ENCODE results near the gene C1QL2.

Gene C1QL2

DNA sequence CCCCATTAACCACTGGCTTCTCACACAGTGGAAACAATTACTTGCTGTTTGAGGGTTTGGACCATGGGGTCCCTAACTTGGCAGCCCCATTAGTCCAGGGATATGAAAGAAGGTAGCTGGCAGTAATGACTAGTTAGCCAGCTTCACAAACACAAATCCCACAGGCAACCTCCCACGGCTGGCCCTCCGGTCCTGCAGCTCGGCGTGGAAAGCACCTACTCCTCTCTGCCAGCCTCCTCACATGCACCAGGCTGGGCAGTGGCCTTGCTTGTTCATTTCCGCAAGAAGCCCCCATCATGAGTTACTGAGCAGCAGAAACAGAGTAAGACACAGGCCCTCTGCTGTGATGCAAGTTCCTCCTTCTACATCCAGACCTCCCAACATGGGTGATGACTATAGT is 13.7 kb downstream of the C1QL2 start:
- peak in 10 of 56 donors; percentile 6 to 43 (median 20) for DNase-seq

DNA sequence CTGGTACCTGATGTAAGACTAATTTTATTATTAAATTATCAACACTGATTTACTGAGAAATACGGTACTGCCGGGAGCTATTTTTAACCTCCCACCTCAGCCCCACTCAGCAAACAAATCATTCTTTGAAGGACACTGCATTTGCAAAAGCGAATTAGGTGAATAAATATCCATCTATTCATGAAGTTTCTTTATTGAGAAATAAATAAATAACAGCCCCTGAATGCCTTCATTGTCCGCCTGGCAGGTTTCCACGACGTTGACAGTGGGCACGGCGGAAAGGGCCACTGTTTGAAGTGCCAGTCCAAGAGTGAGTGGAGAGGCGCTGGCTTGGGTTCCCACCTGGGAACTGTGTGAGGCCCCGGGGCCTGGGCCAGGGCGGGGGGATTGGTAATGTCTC is 15.7 kb downstream of the C1QL2 start:
- peak in 52 of 56 donors; percentile 9 to 87 (median 54) for DNase-seq

DNA sequence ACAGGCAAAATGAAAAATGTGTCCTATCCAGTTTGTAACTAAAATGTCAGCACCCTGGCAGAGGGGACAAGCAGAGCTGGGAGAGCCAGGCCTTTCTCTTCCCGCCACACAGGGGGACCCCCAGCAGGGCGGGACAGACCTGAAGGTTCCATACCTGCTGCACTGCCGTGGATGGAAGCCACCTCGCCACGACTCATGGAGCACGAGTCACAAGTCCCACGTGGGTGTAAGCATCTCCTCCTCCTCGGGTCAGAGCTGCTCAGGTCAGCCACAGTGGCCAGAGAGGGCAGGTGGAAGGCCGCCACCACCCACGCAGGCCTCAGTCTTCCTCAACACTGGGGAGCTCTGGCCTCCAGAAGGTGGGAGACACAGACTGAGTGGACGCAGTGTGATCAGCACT is 21.0 kb downstream of the C1QL2 start:
- no peak for DNase-seq

DNA sequence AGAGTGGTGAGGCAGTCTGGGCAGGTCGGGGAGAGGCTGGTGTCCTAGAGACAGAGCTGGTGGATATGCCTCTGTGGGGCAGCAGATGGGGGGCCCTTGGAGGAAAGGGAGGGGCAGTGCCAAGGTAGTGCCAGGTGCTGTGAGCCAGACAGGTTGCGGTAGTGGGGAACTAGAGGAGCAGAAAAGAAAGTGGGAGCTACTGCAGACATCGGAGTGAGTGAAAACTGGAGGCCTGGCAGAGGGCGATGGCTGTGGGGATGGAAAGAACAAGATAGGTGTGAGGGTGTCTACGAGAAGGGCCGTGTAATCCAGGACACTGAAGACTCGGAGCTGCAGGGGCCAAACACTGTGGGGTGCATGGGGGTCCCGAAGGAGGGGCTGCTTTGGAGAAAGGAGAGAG is 21.7 kb downstream of the C1QL2 start:
- DNase-seq, result no peak

DNA sequence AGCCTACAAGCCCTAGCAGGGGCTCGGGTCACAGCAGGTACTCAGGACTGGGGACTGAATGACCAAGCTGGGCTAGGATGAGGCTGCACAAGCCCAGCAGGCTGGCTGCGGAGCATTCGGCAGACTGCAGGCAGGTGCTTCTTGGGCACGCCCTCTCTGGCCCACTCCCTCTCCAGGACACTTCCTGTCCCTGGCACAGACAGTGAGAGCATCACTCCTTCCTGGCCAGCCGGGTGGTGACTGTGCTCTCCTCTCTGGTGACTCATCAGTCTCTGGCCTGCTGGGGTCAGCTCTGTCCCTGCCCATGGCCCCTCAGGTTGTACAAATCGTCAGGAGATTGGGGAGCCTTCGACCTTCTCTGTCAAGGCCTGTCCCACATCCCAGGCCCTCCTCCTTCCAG is 22.5 kb downstream of the C1QL2 start:
- no peak for DNase-seq

DNA sequence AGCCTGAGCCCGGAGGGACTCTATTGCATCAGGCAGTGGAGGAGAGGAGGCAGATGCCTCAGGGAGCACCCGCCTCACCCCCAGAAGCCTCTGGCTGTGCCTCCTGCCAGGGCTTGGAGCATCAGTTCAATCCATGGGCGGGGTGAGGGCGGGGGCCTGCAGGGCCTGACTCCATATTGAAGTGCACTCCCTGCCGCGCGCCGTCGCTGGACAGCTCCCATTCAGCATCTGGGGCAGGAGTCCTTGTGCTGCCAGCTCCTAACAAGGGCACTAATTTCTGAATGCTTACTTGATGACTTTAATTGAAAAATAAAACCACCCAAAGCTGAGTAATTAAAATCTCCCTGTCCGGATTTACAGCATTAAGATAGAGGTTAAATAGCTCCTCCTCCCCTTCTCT is 23.8 kb downstream of the C1QL2 start:
- DNase-seq, result no peak

DNA sequence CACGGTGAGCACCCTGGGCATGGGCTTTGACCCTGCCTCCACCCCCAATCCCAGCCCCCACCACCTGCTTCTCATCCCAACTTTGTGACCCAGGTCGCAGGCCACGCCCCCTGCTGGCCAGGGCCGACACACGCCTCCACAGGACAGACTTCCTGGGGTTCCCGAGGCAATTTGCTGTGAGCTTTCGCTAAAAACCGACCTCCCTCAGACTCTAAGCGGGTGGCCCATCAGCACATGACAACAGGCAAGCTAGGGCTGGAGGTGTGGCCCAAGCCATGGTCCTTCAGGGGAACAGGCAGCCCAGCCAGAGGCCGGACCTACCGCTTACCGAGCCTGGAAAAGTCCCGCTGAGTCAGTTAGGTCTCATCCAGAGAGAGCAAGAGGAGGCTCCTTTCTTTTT is 31.9 kb downstream of the C1QL2 start:
- no peak for DNase-seq

DNA sequence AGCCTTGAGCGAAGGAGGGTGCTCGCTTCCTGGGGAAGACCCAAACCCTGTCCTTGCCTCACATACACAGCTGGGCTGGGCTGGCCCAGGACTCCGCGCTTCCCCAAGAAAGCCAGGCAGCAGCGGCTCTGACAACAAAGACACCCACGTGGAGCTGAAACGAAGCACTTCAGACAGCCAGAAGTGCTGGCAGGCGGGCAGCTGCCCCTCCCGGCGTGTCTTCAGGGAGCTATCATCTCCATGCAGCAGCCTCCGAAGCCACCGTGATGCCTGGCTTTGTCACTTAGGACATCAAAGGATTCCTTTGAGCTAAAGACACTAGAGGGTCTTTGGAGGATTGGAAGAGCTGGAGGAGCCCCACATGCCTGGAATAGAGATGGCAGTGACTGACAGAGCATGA is 35.2 kb downstream of the C1QL2 start:
- no peak for DNase-seq

DNA sequence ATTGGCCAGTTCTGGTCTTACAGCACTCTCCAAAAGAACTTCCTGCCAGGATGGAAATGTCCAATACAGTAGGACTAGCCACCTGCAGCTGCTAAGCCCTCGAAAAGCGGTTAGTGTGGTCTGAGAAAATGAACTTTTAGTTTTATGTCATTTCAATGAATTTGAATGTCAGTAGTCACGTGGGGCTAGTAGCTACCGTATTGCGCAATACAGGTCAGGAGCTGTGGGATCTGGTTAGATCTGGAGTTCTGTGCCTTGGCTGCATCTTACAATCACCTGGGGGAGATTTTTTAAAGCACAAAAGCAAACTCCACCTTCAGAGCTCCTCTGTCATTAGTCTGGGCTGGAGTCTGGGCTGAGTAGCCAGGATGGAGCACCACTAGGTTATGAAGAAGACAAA is 35.9 kb downstream of the C1QL2 start:
- DNase-seq, result no peak

DNA sequence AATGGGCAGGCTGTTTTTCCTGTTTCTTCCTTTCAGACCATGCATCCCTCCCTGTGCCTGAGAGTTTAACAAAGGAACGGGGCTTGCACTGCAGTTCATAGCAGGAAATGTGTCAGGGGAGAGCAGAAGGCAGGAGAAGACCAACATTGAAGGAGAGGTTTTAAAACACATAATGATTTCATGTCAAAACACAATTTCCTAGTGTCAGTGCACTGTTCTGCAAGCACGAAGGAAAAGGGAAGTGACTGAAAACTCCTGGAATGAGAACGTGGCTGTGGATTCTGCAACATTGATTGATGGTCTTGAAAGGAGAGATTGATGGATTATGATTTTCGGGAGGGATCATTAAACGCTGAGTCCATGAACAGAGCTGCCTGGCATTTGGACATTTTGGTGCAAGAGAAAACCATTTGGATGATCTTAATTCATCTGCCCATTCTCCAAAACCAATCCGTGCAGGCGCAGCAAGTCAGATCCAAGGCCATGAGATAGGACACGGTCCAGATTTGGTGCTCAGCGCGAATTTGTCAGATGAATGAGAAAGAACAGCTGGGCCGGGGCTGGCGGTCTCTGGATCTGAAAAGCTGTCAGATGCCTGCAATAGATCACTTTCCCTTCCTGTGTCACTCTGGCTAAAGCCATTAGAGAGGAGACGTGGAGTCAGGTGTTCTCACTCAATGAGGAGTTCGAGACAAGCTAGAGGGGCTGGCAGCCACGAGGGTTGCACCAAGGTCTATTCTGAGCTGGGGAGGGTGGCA is 38.4 kb downstream of the C1QL2 start:
- no peak for DNase-seq

DNA sequence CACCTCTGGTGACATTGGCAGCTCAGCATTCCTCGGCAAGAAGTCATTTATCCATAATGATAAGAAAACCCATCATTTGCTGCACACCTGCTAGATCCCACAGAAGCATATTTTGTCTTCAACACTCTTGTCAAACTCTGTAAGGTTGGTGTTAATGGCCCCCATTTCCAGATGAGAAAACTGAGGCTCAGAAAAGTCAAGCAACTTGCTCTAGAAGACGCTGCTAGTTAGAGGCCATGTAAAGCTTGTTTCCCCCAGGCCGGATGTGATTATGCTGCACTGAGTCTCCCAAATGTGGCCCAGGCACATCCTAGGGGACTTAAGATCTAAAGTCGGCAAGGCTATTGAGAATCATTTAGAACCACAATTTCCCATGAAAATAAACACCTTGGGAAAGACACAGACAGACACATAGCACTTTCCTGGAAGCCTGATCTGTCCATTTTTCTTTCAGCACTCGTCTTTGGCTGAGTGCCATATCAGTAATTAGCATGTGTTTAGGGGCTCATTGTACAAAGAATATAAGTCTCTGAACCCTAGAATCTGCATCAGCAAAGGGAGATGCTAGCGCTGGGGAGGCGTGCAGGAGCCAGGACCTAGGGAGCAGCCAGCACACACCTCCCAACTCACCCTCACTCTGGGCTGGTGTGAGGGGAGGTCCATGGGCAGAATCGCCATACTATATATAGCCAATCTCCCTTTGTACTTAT is 39.3 kb downstream of the C1QL2 start:
- DNase-seq, result no peak

DNA sequence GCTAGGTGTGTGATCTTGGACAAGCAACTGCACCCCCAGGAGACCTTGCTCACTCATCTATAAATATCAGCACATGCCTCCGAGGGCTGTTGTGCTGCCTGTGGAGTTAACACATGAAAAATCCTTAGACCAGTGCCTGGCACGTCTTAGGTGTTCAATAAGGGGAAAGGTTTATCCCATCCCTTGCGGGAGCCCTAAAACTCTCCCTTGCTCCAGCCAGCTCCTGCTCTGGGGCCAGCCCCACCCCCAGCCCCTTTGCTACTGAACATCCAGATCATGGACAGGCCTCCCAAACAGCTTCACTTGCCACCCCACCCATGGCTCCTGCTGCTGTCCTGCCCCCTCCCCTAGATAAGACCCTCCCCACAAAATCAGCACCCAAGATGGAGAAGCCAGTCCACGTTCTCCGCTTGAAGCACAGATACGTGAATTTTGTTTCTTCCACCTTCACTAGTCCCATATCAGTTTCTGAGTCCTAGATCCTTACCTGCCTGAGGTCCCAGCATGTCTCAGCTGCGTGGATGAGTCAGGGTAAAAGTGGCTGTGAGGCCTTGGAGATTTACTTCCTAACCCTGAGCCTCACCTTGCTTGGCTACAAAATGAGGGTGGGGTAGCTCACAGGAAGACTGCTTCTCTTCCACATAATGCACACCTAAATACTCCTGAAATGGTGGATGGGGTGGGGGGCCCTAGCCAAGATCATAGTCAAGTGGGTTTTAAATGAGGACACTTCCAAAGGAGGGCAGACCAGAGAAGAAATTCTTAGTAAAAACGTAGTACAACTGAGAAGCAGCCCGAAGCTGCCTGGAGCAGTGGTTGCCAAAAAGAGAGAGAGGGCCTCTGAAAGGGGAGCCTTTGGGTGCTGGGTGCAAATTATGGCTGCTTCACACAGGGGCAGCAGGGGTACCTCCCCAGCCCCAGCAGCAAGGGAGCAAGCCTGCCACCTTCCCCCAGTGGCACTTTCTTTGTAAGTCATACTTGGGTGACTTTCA is 40.4 kb downstream of the C1QL2 start:
- DNase-seq, result no peak

DNA sequence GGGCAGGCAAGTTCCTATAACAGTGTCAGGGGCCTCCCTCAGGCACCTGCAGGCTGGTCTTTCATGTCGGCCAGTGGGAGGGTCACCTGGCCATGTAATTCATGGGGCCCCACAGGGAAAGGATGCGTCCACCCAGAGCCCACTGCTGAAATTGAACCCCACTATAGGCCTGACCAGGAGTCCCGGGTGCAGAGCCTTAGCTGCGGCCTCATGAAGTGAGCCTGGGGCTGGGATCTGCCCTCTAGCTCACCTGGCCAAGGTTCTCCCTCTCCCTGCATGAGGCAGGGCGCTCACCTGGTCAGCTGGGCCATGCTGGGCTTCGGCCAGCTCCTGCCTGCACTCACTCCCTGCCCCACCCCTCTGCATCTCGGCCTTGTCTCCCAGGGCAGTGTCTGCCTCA is 41.1 kb downstream of the C1QL2 start:
- DNase-seq, result no peak

DNA sequence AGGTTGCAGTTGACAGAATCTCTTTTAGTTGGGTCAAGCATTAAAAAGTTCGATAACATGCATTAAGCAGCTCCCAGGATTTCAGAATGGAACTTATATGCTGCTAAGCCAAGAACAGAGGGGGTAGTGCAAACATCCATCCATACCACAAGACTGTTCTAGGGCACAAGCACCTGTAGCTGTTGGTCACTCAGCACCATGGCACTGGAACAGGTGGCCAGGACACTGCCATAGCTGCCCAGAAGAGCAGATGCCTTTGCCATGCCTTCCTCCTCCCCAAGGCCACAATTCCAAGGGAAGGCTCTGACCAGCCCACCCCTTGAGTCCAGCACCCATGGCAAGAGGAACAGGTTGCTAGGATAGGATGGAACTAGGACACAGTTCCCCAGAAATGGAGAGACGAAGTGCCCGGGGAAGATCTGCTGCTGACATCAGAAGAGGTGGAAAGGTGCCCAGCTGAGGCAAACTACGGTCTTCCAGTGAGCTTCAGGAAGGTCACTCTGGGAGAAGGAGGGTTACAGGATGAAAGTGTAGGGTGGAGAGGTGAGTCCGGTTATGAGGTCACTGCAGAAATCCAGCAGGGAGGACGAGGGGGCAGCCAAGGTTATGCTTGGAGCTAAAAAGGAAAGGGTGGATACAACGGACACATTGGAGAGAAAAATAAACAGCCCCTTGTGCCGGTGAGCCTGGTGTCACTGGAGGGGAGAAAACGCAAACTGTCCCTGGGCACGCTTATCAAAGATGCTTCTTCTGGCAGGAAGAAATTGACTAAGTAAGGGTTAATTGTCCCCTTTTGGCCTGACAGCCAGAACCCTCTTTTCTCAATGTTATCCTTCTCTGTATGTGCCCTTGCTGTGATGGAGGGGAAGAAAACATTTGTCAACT is 41.9 kb downstream of the C1QL2 start:
- no peak for DNase-seq

DNA sequence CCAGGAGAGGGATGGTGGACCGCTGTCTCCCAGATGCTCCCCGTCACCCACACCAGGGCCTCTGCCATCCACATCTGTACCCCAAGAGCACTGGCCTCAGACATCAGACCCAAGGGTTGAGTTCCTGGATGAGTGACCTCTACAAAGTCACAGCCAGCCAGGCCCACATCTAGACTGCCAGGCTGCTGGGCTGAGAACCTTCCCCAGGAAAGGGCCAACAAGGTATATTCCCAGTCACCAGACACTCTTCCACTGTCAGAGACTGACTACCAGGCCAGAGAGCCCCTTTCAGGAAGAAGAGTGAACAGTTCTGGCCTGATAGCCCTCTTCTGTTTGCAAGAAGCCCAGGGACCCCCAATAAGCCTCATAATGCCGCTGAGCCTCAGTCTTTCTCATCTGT is 44.3 kb downstream of the C1QL2 start:
- DNase-seq, result no peak

DNA sequence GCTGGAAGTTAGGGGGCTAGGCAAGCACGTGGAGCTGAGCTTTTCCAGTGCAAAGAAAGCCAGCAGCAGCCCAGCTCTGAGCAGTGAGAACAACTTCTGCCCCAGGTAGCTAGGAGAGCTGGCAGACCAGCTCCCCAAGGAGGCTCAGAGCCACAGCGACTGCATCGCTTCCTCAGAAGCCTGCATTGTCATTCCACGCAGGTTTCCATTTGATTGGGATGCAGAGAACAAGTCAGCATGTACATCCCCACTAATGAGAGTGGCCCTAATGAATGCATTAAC is 45.1 kb downstream of the C1QL2 start:
- DNase-seq, result no peak

DNA sequence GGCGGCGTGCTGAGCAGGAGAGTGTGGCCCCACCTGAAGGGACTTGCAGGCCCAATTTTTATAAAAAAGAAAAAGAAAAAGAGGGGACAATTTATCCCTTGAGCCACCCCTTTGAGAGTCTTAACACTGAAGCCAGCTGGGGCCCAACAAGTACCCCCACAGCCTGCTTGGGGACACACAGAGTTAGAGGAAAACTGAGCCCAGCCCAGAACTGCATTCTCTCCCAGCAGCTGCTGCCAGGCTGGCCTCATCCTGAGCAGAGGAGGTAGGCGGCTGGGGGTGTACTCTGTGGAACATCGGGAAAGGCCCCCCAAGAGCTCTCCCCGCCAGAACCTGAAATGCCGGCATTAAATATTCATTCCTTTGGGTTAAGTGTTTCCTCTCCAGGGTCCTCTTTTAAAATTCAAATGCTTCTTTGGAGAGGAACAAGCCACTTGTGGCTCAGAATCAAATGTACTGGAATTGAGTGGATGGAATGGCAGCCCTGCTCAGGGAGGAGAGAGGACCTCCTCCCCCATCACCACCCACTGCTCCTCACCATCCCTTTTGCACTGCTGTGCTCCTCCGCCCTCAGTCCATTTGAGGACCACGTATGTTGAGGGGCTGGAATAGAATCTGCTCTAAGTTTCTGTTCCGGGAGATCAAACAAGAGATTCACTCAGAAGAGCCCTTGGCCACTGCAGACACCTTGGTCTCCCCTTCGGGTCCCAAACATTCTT is 45.6 kb downstream of the C1QL2 start:
- no peak for DNase-seq

DNA sequence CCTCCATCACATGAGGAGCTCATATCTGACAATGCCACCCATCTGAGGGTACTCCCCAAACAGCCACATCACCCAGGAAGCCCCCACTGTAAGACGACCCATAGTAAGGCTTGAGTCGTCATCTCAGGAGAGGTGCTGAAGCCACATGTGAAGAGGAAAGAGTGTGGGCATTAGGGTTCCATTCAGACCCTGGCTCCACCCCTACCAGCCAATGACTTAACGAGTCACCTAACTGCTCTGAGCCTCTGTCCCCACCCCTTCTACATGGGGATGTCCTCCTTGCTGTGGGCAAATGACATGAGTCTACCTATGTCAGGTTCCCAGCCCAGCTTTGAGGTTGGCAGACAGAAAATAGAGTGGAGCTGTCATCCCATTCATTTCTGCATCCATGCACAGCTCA is 46.3 kb downstream of the C1QL2 start:
- no peak for DNase-seq

DNA sequence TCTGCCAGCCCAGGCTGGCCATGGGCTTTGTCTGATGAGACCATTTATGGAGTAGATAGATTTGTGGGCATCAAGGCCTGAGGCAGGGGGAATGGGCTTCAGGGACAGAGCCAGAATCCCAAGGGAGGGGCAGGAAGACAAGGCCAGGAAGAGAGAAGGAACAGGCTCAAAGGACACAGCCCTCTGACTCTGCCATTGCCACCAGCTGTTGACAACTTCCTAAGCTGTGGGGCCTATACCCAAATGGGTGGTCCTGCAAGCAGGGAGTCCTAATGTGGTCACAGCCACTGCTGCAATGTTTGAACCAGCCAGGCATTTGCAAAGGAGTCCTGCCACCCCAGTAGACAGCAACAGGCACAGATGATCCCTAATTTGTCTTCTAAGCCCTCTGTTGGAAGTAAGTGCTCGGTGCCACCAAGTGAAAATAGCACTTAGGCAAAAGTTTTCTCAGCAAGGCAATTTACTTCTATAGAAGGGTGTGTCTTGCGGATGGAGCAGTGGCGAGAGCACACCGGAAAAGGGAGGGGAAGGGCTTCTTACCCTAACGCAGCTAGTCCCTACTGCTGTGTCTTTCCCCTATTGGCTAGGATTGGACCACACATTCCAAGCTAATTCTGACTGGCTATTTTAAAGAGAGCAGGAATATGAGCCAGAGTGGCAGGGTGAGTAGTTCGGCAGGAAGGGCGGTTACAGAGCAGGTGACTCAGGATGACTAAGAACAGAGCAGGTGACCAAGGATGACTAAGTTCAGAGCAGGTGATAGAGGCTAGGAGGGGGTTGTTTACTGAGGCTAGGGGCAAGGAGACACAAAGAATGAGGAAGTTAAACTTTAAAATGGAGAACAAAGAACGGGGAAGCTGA is 47.2 kb downstream of the C1QL2 start:
- DNase-seq, result no peak

DNA sequence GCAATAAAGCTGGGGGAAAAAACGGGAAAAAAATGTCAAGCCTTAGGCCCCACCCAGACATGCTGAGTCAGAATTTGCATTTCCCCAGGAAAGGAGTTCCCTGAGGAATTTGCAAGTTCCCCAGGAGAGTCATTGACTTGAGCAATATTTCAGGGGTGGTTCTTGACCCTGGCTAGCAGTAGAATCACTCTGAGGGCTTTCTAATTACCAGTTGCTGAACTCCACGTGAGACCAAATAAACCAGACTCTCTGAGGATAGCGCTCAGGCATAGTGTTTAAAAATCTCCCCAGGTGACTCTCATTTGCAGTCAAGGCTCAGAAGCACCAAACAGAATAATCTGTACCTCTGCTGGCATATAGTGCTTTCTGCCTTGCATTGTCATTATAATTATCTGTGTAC is 48.7 kb downstream of the C1QL2 start:
- no peak for DNase-seq
